HG03520 (cell line): Measurements from ENCODE around the gene ANKRD23.
"Not testable (repeated sequence)": the region's sequence is repeated elsewhere in the genome, so short reads cannot be mapped to it uniquely, and the experiment has no call there.

ENCODE experiments used
- ATAC-seq: cut with Tn5 transposase; IDR thresholded peaks from one replicate; pipeline ENCODE4 v1.9.1; 2021; ENCODE audit warnings: mild to moderate bottlenecking, moderate library complexity; ENCODE audit not compliant: unreplicated experiment

The ANKRD23 gene

DNA sequence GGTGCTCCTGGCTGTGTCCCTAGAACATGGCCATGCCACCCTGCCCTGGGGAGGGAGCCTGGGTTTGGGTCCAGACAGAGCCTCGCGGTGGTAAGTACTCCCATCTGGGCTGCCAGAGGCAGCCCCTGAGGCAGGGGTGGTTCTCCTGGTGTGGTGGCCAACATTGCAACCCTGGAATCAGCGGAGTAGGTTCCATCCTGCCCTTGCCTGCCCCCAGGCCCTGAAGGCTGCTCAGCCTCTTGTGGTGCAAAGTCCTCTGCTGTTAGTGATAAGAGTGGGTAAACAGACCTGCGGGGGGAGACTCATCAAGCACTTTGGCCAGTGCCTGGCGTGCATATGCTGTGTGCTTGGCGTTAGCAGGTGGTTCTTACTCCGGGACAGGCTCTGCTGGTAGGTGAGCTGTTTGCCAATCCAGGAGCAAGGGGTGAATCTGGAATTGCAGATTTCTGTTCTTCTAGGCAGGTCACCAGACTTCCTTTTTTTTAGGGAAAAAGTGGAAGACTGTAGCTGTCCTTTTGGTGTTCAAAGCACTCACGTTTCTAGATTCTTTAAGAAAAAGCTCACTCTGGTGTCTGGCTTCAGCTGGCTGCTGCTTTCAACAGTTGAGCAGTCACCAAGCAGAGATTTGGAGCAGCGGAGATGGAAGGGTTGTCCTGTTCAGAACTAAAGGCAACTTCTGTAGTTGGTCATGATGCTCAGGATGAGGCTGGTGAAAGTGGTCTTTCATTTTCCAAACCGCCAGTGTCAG, 24.5 kb downstream of the ANKRD23 start:
- no peak for ATAC-seq

DNA sequence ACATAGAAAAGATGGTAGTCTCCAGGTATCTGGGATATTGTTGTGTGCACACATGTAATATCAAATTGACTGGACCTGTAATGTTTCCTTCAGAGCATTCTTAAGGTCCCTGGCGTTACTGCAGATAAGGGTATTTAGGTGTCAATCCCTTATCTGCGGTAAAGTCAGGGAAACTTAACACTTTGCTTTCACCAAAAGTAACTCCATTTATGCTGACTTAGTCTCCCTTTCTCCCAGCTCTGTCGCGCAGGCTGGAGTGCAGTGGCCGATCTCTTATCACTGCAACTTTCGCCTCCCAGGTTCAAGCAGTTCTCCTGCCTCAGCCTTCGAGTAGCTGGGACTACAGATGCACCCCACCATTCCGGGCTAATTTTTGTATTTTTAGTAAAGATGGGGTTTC, 25.9 kb downstream of the ANKRD23 start:
- no peak for ATAC-seq

DNA sequence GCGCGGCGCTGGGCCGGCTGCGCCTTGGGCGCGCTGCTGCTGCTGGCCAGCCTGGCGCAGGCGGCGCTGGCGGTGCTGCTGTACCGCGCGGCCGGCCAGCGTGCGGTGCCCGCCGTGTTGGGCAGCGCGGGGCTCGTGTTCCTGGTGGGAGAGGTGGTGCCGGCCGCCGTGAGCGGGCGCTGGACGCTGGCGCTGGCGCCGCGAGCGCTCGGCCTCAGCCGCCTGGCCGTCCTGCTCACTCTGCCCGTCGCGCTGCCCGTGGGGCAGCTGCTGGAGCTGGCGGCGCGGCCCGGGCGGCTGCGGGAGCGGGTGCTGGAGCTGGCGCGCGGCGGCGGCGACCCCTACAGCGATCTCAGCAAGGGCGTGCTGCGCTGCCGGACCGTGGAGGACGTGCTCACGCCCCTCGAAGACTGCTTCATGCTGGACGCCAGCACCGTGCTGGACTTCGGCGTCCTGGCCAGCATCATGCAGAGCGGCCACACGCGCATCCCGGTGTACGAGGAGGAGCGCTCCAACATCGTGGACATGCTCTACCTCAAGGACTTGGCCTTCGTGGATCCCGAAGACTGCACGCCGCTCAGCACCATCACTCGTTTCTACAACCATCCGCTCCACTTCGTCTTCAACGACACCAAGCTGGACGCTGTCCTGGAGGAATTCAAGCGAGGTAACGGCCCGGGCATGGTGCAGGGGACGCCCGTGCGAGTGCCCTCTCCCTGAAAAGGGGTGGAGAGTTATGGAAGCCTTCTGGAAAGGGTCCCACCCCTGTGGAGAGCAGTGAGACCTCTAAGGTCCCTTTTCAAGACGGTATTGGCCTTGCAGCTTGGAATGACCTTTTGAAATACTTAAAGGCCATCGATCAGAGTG, 26.8 kb downstream of the ANKRD23 start:
- no peak for ATAC-seq

DNA sequence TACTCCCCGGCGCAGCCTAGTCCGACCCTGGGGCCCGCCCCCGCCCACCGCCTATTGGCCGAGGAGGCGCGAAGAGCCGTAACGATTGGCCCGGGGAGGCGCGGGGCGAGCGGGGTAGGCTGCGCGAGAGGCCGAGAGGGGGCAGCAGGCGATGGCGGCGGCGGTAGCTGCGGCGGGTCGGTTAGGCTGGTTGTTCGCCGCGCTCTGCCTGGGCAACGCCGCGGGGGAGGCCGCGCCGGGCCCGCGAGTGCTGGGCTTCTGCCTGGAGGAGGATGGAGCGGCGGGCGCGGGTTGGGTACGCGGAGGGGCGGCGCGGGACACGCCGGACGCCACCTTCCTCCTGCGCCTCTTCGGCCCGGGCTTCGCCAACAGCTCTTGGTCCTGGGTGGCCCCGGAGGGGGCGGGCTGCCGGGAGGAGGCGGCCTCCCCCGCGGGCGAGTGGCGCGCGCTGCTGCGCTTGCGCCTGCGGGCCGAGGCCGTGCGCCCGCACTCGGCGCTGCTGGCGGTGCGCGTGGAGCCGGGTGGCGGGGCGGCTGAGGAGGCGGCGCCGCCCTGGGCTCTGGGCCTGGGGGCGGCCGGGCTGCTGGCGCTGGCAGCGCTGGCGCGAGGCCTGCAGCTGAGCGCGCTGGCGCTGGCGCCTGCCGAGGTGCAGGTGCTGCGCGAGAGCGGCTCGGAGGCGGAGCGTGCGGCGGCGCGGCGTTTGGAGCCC, 27.5 kb downstream of the ANKRD23 start, which contains the start of gene CNNM3:
TSS of gene CNNM3 (plus strand) at position 142 of the 709 bp plus-strand sequence. CDS start at position 152, 10 bp downstream.
- ATAC-seq: peak; percentile 80

DNA sequence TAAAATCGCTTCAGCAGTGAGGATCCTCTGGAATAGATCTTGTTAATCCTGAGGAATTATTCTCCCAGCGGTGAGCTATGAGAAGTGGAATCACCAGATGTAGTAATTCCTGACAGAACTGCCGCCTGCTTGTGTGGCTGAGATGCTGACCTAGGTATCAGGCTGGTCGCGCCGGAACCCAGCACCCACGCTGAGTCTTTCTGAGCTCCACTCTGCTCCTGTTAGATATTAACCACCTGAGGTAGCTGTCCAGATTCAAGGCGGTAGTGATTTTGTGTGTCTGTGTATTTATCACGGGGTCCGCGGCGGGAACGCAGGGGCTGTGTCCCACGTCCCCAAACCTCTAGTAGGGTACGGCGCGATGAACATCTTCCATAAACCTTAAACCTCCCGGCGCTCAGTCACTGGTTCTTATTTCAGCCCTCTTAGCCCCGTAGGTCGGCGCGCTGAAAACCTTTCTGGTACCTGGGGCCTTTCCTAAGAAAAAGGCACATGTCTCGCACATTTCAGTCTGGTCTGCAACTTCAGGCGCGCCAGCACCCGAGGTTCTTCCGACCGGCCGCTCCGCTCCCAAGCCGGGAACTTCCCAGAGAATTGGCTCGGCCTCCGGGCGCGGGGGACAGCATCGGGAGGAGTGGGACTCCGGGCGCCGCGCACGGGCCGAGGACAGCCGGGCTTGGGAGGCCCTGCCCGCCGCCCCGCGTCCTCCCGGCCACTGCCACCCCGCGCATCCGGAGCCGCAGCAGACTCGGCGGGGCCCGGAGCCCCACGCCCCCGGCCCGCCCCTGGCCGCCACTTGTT, 28.3 kb downstream of the ANKRD23 start:
- ATAC-seq: peak; percentile 3

DNA sequence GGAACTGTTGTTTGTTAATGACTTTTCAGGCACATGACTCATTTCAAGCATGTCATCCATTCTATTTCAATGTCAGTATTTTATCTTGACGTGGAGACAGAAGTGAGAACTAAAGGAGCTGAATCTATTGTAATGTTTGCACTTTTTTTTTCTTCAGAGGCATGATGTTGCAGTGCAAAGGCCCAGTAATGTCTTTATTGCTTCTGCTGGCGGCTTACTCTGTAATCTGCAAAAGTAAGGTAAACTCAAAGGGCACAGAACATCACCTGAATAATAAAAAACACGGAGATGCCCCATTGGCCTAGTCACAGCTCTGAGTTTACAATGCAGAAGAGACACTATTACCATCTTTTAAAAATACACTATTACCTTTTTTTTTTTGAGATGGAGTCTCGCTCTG, 30.2 kb downstream of the ANKRD23 start:
- no peak for ATAC-seq

DNA sequence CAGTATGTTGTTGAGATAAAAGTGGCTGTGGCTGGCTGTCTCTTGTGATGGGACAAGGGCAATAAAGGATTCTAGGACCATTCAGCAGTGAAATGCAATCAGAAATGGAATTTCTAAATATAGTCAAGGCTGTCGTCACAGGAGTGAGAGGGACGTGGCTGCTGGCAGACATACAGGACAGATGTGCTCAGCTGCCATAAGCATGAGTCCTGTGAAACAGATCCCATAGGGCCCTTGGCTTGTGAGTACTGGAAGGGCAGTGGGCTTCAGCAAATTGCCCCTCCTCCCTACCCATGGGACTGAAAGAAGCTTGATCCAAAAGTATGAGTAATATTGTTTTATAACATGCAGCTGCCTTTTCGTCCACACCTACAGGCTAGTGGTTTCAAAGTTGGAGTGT, 31.9 kb downstream of the ANKRD23 start:
- no peak for ATAC-seq

DNA sequence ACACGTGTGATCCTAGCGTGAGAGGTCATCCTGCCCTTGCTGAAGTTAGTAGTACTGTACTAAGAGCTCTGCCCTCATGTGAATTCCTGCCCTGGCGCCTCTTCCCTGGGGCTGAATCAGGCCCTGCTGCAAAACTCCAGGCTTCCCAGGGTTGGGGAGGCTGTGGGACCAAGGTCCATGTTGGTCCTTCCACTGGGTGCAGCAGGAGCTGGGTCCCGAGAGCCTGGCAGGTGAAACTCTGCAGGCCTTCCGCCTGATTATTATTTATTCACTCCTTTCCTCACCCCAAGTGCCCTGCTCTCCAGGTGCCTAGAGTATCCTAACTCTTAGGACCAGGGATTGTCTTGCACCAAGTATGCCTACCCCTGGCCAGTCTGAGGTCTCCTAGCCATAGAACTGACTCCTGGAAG, 33.0 kb downstream of the ANKRD23 start:
- no peak for ATAC-seq

DNA sequence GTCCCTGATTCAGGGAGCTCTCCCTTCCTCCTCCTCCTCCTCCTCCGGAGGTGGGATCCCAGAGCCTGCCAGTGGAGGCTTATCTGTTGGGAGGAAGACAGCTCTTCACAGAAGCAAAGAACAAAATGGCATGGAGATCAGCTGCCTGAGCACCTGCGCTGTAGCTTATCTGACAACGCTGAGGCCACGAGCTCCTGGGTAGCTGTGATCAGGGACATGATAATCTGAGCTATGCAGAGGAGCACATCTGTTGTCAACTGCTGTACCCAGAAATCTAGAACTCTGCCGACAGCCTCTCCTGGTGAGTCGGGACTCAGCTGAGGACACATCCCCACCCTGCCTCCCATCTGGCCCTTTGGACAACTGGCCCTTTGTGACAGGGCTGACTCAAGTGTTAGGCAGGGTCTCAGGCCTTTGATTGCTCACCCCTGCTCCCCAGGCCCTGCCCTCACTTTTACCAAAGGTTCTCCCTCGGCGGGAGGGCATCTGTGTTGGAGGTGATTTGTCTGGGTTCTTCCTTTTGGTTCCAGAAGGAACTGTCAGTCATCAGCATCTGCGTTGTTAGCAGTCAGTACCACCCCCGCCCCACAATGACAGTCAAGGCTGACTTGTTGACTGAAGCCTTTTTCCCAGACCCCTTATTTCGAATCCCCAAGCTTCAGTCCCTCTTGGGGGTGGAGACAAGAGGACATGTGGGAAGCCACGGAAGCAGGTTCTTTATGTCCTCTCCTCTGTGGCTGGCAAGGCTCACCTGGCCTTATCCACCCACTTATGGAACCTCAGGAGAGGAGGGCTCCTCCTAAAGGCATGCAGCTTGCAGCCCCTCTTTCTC, 33.7 kb downstream of the ANKRD23 start:
- no peak for ATAC-seq

DNA sequence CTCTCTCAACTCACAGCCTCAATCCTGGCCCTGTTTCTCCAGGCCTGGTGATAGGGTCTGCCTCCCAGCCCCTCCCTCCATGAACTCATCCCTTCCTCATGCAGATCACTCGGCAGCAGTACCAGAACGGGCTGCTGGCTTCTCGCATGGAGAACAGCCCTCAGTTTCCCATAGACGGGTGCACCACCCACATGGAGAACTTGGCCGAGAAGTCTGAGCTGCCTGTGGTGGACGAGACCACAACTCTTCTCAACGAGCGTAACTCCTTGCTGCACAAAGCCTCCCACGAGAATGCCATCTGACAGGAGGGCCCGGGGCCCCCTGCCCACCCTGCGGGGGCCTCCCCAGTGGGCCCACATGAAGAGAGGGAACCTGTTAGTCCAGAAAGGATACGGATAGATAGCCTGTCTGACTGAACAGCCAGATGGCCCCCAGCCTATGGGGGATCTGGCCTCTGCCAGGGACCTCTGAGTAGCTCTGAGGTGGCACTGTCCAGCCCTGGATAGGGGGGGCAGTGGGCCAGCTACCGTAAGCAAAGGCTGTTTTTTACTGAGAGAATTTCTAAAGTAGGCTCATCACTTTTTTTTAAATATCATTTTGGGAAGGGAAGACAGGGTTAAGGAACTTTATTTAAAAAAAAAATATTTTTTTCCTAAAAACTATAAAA, 34.5 kb downstream of the ANKRD23 start:
- ATAC-seq: no peak

DNA sequence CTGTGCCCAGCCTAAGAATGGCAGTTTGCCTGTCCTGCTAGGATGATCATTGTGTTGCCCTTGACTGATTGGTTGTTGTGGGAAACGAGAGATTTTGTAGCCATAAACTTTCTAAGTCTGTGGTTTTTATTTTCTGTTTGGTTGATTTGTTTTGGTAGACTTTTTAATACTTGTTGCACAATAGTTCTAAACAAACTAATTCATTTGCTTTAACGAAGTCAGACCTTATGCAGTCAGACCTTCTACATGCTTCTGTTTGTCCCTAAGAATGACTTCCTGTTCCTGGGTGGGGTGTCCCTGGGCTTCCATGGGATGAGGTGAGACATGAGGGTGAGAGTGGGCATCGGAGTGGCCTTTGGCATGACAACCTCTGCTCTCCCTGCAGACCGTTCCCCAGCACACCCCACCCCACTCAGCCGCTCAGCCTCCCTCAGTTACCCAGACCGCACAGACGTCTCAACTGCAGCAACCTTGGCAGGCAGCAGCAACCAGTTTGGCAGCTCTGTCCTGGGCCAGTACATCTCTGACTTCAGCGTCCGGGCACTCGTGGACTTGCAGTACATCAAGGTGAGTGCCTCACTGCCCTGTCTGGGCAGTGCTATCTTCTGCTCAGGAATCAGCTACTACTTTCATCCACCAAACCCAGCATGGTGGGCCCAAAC, 35.5 kb downstream of the ANKRD23 start:
- no peak for ATAC-seq

DNA sequence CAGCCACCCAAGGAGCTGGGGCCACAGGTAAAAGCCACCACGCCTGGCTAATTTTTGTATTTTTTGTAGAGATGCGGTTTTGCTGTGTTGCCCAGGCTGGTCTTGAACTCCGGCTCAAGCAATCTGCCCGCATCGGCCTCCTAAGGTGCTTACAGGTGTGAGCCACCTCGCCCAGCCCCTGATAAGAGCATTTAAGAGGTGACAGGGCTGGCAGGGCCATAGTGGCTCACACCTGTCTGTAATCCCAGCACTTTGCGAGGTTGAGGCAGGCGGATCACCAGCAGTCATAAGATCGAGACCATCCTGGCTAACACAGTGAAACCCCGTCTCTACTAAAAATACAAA, 36.7 kb downstream of the ANKRD23 start:
- ATAC-seq: no peak

DNA sequence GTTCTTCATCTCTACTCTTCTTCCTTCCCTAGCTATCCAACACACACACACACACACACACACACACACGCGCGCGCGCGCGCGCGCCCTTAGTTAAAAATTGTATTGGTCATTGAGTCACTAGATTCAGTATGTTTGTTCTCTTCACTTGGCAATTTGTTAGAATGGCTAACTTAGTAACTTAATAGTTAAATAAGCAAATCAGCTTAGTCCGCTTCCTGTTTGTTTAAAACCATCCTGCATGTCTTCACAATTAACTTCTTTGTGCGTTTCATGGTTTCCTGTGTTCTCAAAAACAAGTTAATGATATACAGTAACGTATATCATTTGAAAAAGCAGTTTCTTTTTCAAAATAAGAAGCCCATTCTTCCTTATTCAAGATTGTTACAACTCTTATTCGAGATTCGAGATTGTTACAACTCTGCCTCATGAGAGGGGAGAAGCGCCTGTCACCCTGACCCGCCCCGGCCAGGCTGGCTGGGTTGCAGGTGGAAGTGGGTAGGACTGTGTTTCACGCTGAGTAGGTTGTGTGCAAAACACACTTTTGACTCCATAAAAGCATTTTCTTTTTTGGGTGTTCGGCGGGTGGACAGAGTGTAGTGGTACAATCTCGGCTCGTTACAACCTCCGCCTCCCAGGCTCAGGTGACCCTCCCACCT, 37.2 kb downstream of the ANKRD23 start:
- no peak for ATAC-seq

DNA sequence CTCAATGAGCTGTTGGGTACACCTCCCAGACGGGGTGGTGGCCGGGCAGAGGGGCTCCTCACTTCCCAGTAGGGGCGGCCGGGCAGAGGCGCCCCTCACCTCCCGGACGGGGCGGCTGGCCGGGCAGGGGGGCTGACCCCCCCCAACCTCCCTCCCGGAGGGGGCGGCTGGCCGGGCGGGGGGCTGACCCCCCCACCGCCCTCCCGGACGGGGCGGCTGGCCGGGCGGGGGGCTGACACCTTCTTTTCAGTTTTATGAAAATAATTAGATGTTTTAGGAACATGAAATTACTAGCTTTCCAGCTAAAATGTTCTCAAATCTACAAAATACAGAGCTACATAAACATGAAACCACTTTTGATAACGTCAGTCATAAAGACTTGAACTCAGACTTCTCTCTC, 37.9 kb downstream of the ANKRD23 start:
- not testable (repeated sequence) for ATAC-seq

DNA sequence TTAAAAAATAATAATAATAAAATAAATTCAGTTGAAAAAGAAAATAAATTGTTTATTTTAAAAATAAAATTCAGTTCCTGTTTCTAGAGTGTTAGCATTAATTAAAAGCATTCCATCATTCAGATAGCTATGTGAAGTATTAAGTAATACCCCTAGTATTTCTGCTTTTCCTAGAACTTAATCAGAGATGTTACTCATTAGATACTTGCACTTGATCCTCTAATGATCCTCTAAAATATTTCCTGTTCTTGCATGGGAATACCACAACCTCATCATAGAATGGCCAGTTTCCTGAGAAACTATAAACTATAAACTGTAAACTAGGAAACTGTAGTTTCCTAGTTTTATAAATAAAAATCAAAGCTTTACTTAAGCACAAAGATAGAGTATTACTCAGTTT, 38.8 kb downstream of the ANKRD23 start:
- ATAC-seq: no peak

DNA sequence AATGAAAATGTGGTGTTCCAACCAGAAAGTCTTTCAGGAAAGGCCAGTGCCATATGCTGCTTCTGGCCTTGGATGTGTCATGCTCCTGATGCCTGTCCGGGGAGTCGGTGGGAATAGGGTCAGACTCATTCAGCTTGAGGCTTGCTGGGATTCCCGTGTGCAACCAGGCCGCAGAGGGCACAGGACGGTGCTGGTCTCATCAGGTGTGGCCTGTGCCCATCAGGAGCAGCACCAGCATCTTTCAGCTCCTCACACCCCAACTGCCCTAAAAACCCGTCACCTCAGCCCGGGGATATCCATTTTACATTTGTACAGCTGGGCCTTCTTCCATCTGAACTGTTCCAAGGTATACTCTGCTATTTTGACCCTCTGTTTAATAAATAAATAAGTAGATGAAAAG, 41.1 kb downstream of the ANKRD23 start:
- ATAC-seq: no peak

DNA sequence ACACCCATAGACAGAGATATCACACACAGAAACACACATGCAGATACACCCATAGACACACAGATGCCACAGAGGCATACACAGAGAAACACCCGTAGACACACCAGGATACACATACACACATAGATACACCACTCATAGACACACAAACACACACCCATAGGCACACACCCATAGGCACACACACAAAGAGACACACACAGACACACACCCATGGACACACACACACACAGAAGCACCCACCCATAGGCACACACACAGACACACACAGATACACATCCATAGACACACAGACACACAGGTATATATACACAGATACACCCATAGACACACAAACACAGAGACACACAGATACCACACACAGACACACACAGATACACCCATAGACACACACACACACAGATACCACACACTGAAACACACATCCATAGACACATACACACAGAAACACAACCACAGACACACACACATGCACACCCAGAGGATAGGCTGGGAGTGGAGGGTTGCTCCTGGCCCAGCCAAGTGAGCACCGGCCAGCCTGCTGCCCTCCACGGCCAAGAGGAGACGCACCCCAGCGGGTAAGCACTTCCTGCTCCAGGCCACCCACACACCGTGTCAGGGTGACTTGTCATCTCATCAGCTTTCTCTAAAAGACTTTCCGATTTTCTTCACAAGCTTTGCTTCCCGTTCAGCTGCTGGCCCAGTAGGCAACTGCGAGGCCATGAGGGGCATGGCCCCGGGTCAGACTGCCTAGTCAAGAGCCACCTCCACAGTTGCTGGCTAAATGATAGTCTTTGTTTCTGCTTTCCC, 41.8 kb downstream of the ANKRD23 start:
- ATAC-seq: no peak
